Progenitor cell of endocrine pancreas (in vitro differentiated cells): ENCODE data around the gene NINL. TPM values are rescaled to one million over a fixed set of nuclear protein-coding genes. Genes with fewer than 3 reads are reported as not detected.

Source experiments
- DNase-seq: peaks from one replicate; pipeline ENCODE4 v3.0.0; 2021; ENCODE audit warnings: low spot score; ENCODE audit not compliant: unreplicated experiment
- H3K27ac Mint-ChIP-seq: 2 replicates; pipeline ENCODE4 v1.8.0; 2021; ENCODE audit warnings: mild to moderate bottlenecking, moderate library complexity, mixed read lengths
- H3K27me3 Mint-ChIP-seq: 2 replicates; pipeline ENCODE4 v1.8.0; 2021; ENCODE audit warnings: mixed read lengths
- H3K36me3 Mint-ChIP-seq: 2 replicates; pipeline ENCODE4 v1.8.0; 2022; ENCODE audit warnings: mixed read lengths; ENCODE audit not compliant: insufficient read depth
- H3K4me1 Mint-ChIP-seq: 2 replicates; pipeline ENCODE4 v1.8.0; 2021; ENCODE audit warnings: low read depth, mixed read lengths
- H3K4me3 Mint-ChIP-seq: 2 replicates; pipeline ENCODE4 v1.8.0; 2021; ENCODE audit warnings: low read depth, mild to moderate bottlenecking, moderate library complexity, mixed read lengths
- H3K9me3 Mint-ChIP-seq: 2 replicates; pipeline ENCODE4 v1.8.0; 2021; ENCODE audit warnings: low read depth, mixed read lengths
- CTCF ChIP-seq: fragments of 200-600 bp; sonication (generic); IDR thresholded peaks from one replicate; pipeline ENCODE4 v1.5.0; 2021; ENCODE audit warnings: antibody characterized with exemption, mild to moderate bottlenecking; ENCODE audit not compliant: unreplicated experiment
- total RNA-seq: library from RNA; stranded (reverse); gene quantifications from 2 replicates; pipeline ENCODE4 v1.2.1, GENCODE V29; 2021

NINL gene
- total RNA-seq, 1 donor from 2014 or later: 125 TPM

GRCh38 chr20:25471020-25471419, 114.3 kb downstream of the NINL start:
- TF ChIP-seq CTCF: no peak
- no peaks in the 10 kb centered on the region for H3K9me3 Mint-ChIP-seq
- no peak overlapping the region for H3K27ac Mint-ChIP-seq
- DNase-seq: no peak
- no peak overlapping the region for H3K4me3 Mint-ChIP-seq
- H3K4me1 Mint-ChIP-seq: no peaks in the 10 kb centered on the region
- H3K27me3 Mint-ChIP-seq: no peaks in the 10 kb centered on the region
- H3K36me3 Mint-ChIP-seq: peaks cover 27% of the 10 kb centered on the region

- no peaks in the 10 kb centered on the region for H3K9me3 Mint-ChIP-seq
- peak overlapping the region; percentile 82 for H3K27ac Mint-ChIP-seq
These were observed 115.3 kb downstream of the NINL start for GRCh38 chr20:25470045-25470444.

GRCh38 chr20:25469558-25469957, 115.8 kb downstream of the NINL start:
- peaks cover 26% of the 10 kb centered on the region for H3K36me3 Mint-ChIP-seq
- H3K4me1 Mint-ChIP-seq: no peaks in the 10 kb centered on the region
- no peak overlapping the region for H3K27ac Mint-ChIP-seq
- no peak for DNase-seq
- no peaks in the 10 kb centered on the region for H3K27me3 Mint-ChIP-seq
- no peaks in the 10 kb centered on the region for H3K9me3 Mint-ChIP-seq
- no peak overlapping the region for H3K4me3 Mint-ChIP-seq
- TF ChIP-seq CTCF: no peak

More at GRCh38 chr20:25470045-25470444, 115.3 kb downstream of the NINL start:
- H3K36me3 Mint-ChIP-seq: peaks cover 24% of the 10 kb centered on the region
- no peak for DNase-seq
- TF ChIP-seq CTCF: peak; percentile 57
- no peak overlapping the region for H3K4me3 Mint-ChIP-seq
- no peaks in the 10 kb centered on the region for H3K27me3 Mint-ChIP-seq
- H3K4me1 Mint-ChIP-seq: no peaks in the 10 kb centered on the region

GRCh38 chr20:25468126-25469075, 116.9 kb downstream of the NINL start:
- no peak for DNase-seq
- Mint-ChIP-seq H3K4me3 (no peak overlapping the region), H3K27ac (peak overlapping the region; percentile 33), H3K36me3 (peaks cover 32% of the 10 kb centered on the region), H3K9me3 (no peaks in the 10 kb centered on the region), H3K27me3 (no peaks in the 10 kb centered on the region), H3K4me1 (no peaks in the 10 kb centered on the region)
- no peak for TF ChIP-seq CTCF

- Mint-ChIP-seq H3K9me3 (no peaks in the 10 kb centered on the region), H3K27ac (no peak overlapping the region), H3K27me3 (no peaks in the 10 kb centered on the region), H3K4me1 (no peaks in the 10 kb centered on the region), H3K36me3 (peaks cover 31% of the 10 kb centered on the region), H3K4me3 (no peak overlapping the region)
- no peak for DNase-seq
- TF ChIP-seq CTCF: no peak
These were observed 117.9 kb downstream of the NINL start for GRCh38 chr20:25467441-25467840.
